Neural progenitor cell (in vitro differentiated cells): Measurements from ENCODE around the gene TCF25.

Experiments
- EZH2 ChIP-seq: fragments of 200-600 bp; sonication (generic); IDR thresholded peaks from 2 replicates; pipeline ENCODE4 v1.6.1; 2017; ENCODE audit warnings: antibody characterized with exemption, mild to moderate bottlenecking, moderate library complexity
- EZH2phosphoT487 ChIP-seq: fragments of 200-600 bp; sonication (generic); IDR thresholded peaks from 2 replicates; pipeline ENCODE4 v1.6.1; 2017; ENCODE audit warnings: antibody characterized with exemption
- TF ChIP-seq, protein P1 (sequence below): fragments of 200-600 bp; sonication (generic); IDR thresholded peaks from 2 replicates; pipeline ENCODE4 v1.5.1; 2017; ENCODE audit warnings: antibody characterized with exemption, mild to moderate bottlenecking

DNA sequence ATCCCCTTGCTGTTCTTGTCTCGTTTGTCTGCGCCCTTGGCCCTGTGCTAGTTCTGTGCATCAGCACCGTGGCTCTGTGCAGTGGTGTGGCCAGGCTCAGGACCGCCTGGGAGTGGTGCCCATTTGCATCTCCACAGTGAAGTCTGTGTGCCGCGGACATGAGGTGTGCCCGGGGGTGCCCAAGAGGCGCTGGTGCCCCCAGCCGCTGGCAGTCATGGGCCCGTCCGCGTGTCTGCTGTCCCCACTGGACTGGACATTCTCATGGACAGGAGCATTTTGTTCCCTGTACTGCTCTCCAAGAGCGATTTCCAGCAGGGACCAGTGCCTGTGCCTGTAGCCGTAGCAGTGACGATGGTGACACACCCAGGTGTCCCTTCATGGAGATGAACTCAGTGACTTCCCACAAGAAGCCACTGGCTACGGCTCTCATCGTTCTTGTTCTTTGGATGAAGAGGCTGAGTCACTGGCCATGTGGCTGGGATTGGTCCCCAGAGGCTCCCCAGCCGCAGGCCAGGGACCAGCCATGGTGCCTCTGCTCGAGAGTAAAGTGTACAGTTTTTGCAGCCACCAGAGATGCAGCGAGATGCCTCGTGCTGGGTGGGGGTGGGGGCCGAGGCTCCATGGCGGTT lies 32.2 kb downstream of the TCF25 start:
- TF ChIP-seq, protein P1, sequence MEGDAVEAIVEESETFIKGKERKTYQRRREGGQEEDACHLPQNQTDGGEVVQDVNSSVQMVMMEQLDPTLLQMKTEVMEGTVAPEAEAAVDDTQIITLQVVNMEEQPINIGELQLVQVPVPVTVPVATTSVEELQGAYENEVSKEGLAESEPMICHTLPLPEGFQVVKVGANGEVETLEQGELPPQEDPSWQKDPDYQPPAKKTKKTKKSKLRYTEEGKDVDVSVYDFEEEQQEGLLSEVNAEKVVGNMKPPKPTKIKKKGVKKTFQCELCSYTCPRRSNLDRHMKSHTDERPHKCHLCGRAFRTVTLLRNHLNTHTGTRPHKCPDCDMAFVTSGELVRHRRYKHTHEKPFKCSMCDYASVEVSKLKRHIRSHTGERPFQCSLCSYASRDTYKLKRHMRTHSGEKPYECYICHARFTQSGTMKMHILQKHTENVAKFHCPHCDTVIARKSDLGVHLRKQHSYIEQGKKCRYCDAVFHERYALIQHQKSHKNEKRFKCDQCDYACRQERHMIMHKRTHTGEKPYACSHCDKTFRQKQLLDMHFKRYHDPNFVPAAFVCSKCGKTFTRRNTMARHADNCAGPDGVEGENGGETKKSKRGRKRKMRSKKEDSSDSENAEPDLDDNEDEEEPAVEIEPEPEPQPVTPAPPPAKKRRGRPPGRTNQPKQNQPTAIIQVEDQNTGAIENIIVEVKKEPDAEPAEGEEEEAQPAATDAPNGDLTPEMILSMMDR = no peak
- no peak for TF ChIP-seq EZH2
- TF ChIP-seq EZH2phosphoT487 = no peak
